Measurements from ENCODE around the gene ERLEC1. TPM values are rescaled to one million over a fixed set of nuclear protein-coding genes. Genes with fewer than 3 reads are reported as not detected.

ERLEC1 gene
- total RNA-seq, 1 experiment from 2014 or later = 56.8 TPM

- BruUV-seq (replicated peaks) = no TSS peak
- H4K20me1 ChIP-seq (ENCODE audit: low read length) = no peaks in the 10 kb centered on the region
- TF ChIP-seq, protein P1, sequence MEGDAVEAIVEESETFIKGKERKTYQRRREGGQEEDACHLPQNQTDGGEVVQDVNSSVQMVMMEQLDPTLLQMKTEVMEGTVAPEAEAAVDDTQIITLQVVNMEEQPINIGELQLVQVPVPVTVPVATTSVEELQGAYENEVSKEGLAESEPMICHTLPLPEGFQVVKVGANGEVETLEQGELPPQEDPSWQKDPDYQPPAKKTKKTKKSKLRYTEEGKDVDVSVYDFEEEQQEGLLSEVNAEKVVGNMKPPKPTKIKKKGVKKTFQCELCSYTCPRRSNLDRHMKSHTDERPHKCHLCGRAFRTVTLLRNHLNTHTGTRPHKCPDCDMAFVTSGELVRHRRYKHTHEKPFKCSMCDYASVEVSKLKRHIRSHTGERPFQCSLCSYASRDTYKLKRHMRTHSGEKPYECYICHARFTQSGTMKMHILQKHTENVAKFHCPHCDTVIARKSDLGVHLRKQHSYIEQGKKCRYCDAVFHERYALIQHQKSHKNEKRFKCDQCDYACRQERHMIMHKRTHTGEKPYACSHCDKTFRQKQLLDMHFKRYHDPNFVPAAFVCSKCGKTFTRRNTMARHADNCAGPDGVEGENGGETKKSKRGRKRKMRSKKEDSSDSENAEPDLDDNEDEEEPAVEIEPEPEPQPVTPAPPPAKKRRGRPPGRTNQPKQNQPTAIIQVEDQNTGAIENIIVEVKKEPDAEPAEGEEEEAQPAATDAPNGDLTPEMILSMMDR (conservative IDR thresholded peaks at IDR 0.05; ENCODE audit: low read depth, low read length) = no peak
- no peak for TF ChIP-seq EZH2phosphoT487 (IDR thresholded peaks at IDR 0.05; ENCODE audit: borderline replicate concordance, low read length)
- TF ChIP-seq EZH2 (IDR thresholded peaks at IDR 0.05; ENCODE audit: low read length, unreplicated experiment) = no peak
- H3K4me2 ChIP-seq (ENCODE audit: low read length) = no peak overlapping the region
- no peaks in the 10 kb centered on the region for H3K79me2 ChIP-seq (ENCODE audit: low read length)
- CTCF ChIA-PET = no interaction called here
- DNase-seq (no peak), ATAC-seq (no peak)
- intact Hi-C loops (cut with micrococcal nuclease) = no loop called here
- no peak overlapping the region for H3K27ac ChIP-seq (ENCODE audit: low read length)
- no peak overlapping the region for H3K9ac ChIP-seq (ENCODE audit: low read length)
- H3K4me1 ChIP-seq (ENCODE audit: insufficient read depth, low read length) = no peaks in the 10 kb centered on the region
- no peak overlapping the region for H3K4me3 ChIP-seq (ENCODE audit: low read length)
- no peaks in the 10 kb centered on the region for H3K9me3 ChIP-seq (ENCODE audit: low read length)
- no peaks in the 10 kb centered on the region for H3K9me2 ChIP-seq (replicated peaks; ENCODE audit: low read length)
- peaks cover 38% of the 10 kb centered on the region for H3K36me3 ChIP-seq (ENCODE audit: low read depth, low read length)
- H2AFZ ChIP-seq (ENCODE audit: low read length) = no peak overlapping the region
- POLR2A ChIA-PET (ENCODE audit: unreplicated experiment) = no interaction called here
- H3K27me3 ChIP-seq (ENCODE audit: low read length) = no peaks in the 10 kb centered on the region
- no peaks in the 10 kb centered on the region for H3F3A ChIP-seq (ENCODE audit: low read length, unreplicated experiment)
These were observed 80.3 kb downstream of the ERLEC1 start for GRCh38 chr2:53867169-53867568.

DNA sequence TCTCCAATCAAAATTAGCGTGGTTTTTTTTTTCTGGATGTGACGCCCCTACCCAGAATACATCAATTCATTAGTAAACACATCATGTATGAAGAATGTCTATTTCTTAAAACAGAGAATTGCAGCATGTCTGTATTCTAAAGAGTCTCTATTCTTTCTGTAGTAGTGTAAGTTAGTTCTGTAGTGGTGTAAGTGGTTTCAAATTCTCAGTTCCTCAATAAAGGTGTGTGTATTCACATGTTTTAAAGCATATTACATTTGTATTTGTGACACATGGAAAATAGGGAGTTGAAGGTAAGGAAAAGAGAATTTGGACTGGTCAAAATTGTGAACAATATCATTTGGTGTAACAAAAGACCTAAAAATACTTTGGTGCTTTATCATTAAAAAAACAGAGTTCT, 80.9 kb downstream of the ERLEC1 start:
- H2AFZ ChIP-seq (ENCODE audit: low read length) = no peak overlapping the region
- no peaks in the 10 kb centered on the region for H4K20me1 ChIP-seq (ENCODE audit: low read length)
- intact Hi-C loops (cut with micrococcal nuclease) = no loop called here
- H3K27me3 ChIP-seq (ENCODE audit: low read length) = no peaks in the 10 kb centered on the region
- H3K79me2 ChIP-seq (ENCODE audit: low read length) = no peaks in the 10 kb centered on the region
- no peaks in the 10 kb centered on the region for H3F3A ChIP-seq (ENCODE audit: low read length, unreplicated experiment)
- no peak for TF ChIP-seq EZH2phosphoT487 (IDR thresholded peaks at IDR 0.05; ENCODE audit: borderline replicate concordance, low read length)
- no peak for TF ChIP-seq EZH2 (IDR thresholded peaks at IDR 0.05; ENCODE audit: low read length, unreplicated experiment)
- TF ChIP-seq, protein P1 (conservative IDR thresholded peaks at IDR 0.05; ENCODE audit: low read depth, low read length) = no peak
- CTCF ChIA-PET = no interaction called here
- H3K9me3 ChIP-seq (ENCODE audit: low read length) = no peaks in the 10 kb centered on the region
- ATAC-seq (no peak), DNase-seq (no peak)
- no peaks in the 10 kb centered on the region for H3K9me2 ChIP-seq (replicated peaks; ENCODE audit: low read length)
- no peaks in the 10 kb centered on the region for H3K4me1 ChIP-seq (ENCODE audit: insufficient read depth, low read length)
- H3K4me3 ChIP-seq (ENCODE audit: low read length) = no peak overlapping the region
- no peak overlapping the region for H3K4me2 ChIP-seq (ENCODE audit: low read length)
- peaks cover 38% of the 10 kb centered on the region for H3K36me3 ChIP-seq (ENCODE audit: low read depth, low read length)
- H3K9ac ChIP-seq (ENCODE audit: low read length) = no peak overlapping the region
- no TSS peak for BruUV-seq (replicated peaks)
- POLR2A ChIA-PET (ENCODE audit: unreplicated experiment) = no interaction called here
- H3K27ac ChIP-seq (ENCODE audit: low read length) = no peak overlapping the region

Small RNAs within 50 kb of the gene (microRNA-seq; reads per million reads assigned to microRNA genes)
- gene MIR3682 (ENCODE audit: unreplicated experiment) = not detected

Other genes starting within 250 kb of the ERLEC1 start
- gene CHAC2, start 19.2 kb upstream of the ERLEC1 start, total RNA-seq (2014; rRNA removed) = 16.0 and 17.2 TPM in 2 replicates
- 9.3 and 11.9 TPM in 2 replicates for gene ASB3, start 91 bp upstream of the ERLEC1 start, total RNA-seq (2014; rRNA removed)
- gene GPR75, start 72.9 kb downstream of the ERLEC1 start, total RNA-seq (2014; rRNA removed) = 1.5 and 2.4 TPM in 2 replicates
- gene PSME4, start 183.9 kb downstream of the ERLEC1 start, total RNA-seq (2014; rRNA removed) = 54.7 and 70.6 TPM in 2 replicates

Measured in PC-3 (cell line).